ENCODE results near the gene CAMTA1. TPM values are rescaled to one million over a fixed set of nuclear protein-coding genes. Genes with fewer than 3 reads are reported as not detected.

CAMTA1 gene
- total and polyA plus RNA-seq, 8 donors: 13.0 to 54.2 (median 23.6) TPM

DNA sequence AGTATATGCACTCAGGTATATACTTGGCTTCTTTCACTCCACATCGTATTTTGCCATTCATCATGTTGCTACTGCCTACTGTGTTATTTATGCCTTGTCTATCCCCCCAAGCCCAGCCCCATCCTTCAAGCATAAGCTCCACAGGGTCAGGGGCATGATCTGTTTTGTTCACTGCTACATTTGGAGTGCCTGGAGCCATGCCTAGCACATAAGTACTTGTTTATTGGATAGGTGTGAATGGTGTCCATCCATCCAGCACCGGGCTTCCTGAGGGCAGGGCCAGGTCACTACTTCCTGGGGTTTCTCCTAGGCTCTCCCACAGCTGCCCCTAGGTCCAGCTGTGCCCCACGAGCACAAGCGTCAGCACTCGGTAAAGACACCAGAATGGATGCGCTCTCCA is 696.8 kb downstream of the CAMTA1 start:
- Histone ChIP-seq H3K9me3 (no peaks in the 10 kb centered on the region), H3K27ac (no peak overlapping the region), H3K36me3 (no peaks in the 10 kb centered on the region), H3K4me1 (no peaks in the 10 kb centered on the region), H3K4me3 (no peak overlapping the region), H3K27me3 (no peaks in the 10 kb centered on the region)
- DNase-seq (peak in 1 of 6 donors; percentile 20), ATAC-seq (no peak), FAIRE-seq (no peak)
- 78% methylated on average over 6 of the region's 6 CpGs for WGBS, 2 donors
- intact Hi-C loops (cut with DNase I): no loop called here
- TF ChIP-seq, protein P1, sequence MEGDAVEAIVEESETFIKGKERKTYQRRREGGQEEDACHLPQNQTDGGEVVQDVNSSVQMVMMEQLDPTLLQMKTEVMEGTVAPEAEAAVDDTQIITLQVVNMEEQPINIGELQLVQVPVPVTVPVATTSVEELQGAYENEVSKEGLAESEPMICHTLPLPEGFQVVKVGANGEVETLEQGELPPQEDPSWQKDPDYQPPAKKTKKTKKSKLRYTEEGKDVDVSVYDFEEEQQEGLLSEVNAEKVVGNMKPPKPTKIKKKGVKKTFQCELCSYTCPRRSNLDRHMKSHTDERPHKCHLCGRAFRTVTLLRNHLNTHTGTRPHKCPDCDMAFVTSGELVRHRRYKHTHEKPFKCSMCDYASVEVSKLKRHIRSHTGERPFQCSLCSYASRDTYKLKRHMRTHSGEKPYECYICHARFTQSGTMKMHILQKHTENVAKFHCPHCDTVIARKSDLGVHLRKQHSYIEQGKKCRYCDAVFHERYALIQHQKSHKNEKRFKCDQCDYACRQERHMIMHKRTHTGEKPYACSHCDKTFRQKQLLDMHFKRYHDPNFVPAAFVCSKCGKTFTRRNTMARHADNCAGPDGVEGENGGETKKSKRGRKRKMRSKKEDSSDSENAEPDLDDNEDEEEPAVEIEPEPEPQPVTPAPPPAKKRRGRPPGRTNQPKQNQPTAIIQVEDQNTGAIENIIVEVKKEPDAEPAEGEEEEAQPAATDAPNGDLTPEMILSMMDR (IDR thresholded peaks at IDR 0.05): no peak

DNA sequence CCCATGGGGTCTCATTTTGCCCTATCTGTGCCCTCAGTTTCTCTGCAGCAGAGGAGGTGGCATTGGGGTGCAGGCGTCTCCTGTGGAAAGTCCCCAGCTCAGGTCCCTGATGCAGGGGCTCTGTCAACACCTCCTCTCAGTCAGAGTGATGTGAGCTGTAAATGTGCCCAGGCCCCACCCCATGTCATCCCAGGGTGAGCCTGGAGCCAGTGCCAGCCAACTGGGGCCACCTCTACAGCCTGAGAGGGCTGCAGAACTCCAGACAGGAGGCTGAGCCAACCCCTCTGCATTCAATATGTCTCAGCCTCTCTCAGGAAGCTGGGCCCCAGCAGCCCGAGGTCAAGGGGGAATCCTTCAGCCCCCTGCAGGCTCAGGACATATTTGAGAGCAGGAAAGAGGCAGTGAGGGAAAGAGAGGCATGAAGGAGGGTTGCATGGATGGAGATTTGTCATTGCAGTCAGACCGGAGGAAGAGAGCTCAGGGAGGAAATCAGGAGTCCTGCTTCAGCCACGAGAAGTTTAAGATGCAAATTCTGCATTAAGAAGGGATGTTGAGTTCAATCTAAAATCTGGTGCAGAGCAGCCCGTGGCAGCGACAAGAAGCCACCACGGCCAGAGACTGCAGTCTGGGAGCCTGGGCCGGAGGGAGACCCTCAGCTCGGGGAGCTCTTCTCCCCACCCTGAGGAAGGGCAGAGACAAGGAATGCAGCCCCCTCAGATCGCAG is 697.7 kb downstream of the CAMTA1 start:
- no peak overlapping the region for H3K27ac ChIP-seq
- no peaks in the 10 kb centered on the region for H3K4me1 ChIP-seq
- H3K27me3 ChIP-seq: no peaks in the 10 kb centered on the region
- no peaks in the 10 kb centered on the region for H3K9me3 ChIP-seq
- H3K4me3 ChIP-seq: no peak overlapping the region
- no peak for FAIRE-seq
- TF ChIP-seq, protein P1 (IDR thresholded peaks at IDR 0.05): no peak
- intact Hi-C loops (cut with DNase I): no loop called here
- H3K36me3 ChIP-seq: no peaks in the 10 kb centered on the region
- DNase-seq: peak in 1 of 6 donors; percentile 21
- no peak for ATAC-seq
- 47 to 59% methylated on average over 10 of the region's 10 CpGs for WGBS, 2 donors

DNA sequence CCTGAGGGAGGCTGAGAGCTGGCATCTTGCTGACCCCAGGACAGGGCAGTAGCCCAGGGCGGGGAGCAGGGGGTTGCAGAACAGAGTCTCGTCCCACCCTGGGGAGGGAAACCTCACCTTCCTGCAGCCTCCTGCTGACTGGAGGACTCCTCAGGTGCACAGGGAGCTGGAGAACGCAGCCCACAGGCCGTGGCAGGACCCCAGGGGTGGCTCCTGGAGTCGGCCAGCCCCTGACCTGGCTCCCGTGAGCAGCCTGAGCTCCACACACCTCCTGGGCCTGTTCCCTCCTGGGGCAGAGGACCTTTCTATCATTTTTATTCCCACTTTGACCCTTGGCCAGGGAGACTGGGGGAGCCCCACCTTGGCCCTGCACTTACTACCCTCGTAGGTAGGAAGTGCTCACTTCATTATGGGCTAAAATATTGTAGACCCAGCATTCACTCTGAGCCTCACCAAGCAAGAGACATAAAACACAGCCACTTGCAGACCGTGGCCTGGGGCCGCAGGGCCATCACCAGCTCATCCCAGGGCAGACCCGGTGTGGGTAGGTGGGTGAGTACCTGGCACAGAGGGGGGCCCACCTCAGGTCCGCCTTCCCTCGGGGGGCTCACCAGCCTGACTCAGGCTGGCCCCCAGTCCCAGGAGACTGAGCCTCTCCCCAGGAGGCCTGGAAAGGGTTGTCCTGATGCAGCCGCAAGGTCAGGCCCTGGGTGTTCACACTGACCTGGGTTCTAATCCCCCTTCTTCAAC is 698.6 kb downstream of the CAMTA1 start:
- no peak overlapping the region for H3K4me3 ChIP-seq
- TF ChIP-seq, protein P1 (IDR thresholded peaks at IDR 0.05): no peak
- intact Hi-C loops (cut with DNase I): no loop called here

DNA sequence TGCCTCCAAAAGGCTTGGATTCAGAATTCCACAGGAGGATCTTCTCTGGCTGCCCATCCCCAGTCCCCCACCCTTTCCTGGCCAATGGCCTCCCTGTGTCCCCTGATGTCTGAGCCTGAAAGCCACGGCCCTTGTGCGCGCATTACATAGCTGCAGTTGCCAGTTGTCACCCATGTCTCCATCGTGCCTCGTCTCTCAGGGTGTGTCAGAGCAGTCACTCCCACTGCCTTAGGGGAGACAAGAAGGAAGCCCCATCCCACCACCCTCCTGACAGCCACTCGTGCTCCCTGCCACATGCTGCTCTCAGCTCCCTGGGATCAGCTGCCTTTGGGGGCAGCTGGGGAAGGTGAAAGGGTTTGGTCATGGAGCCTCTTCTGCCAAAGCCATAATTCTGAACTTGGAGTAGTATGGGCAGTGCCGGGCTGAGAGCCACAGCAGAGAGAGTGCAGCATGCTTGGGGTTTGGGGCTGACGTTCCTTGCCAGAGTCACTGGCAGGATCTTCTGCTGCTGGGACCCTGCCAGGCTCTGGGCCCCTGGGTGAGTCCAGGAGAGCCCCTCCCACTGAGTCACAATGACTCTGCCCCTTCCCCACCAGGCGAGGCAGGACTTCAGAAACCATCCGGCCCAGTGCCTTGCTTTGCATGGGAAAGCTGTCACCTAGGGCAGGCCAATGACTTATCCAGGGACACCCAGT is 700.0 kb downstream of the CAMTA1 start:
- FAIRE-seq (no peak), ATAC-seq (no peak), DNase-seq (peak in 1 of 6 donors; percentile 38)
- TF ChIP-seq, protein P1 (IDR thresholded peaks at IDR 0.05): no peak
- no peaks in the 10 kb centered on the region for H3K27me3 ChIP-seq
- H3K4me1 ChIP-seq: no peaks in the 10 kb centered on the region
- 81 to 88% methylated on average over 10 of the region's 10 CpGs for WGBS, 2 donors
- no peak overlapping the region for H3K27ac ChIP-seq
- H3K9me3 ChIP-seq: no peaks in the 10 kb centered on the region
- no peaks in the 10 kb centered on the region for H3K36me3 ChIP-seq
- intact Hi-C loops (cut with DNase I): no loop called here
- H3K4me3 ChIP-seq: no peak overlapping the region

More for the DNA sequence above, 698.6 kb downstream of the CAMTA1 start:
- Histone ChIP-seq H3K36me3 (no peaks in the 10 kb centered on the region), H3K4me1 (no peaks in the 10 kb centered on the region), H3K27me3 (no peaks in the 10 kb centered on the region), H3K9me3 (no peaks in the 10 kb centered on the region), H3K27ac (no peak overlapping the region)
- DNase-seq (peak in 1 of 6 donors; percentile 44), FAIRE-seq (no peak), ATAC-seq (no peak)
- 64 to 76% methylated on average over 13 of the region's 13 CpGs for WGBS, 2 donors
